ENCODE data around the gene SLC9A9. TPM values are rescaled to one million over a fixed set of nuclear protein-coding genes. Genes with fewer than 3 reads are reported as not detected.

Gene SLC9A9
- total and polyA plus RNA-seq, 12 donors, result 1.3 to 8.4 (median 3.0) TPM

DNA sequence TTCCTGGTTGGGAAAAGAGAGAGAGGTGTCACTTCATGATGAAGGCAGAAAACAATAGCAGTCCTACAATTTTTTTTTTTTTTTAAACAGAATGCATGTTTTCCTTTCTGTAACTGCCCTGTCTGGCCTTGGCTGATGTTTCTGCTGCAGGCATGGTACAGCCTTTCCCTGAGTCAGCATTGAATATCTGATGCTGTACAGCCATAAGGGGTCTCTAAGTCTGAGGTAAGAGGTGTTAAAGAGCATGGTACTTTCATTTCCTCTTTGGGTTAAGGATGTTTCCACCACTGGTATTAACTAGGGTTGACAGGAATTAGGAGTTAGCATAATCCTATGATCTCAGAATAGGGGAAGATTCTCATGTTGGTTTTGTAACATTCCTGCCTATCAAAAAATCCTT, 581.3 kb downstream of the SLC9A9 start:
- intact Hi-C loops (cut with DNase I), result no loop called here

DNA sequence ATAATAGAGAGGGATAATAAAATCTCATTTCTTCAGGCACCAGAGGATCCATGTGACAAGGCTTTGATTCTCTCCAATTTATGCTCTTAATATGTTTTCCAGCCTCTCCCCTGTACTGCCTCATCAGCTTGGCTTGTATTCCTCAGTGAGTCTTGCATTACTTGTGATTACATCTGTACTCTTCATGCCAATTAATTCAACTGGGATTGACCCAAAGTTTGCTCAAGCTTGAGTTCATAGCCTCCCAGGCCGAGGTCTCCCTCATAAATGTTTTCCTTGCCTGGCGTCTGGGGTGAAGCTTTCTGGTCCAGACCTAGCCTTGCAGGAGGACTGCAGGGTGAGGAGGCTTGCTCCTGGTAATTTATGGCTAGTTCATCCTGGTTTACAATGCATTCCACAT, 581.8 kb downstream of the SLC9A9 start:
- H3K4me3 ChIP-seq, result no peak overlapping the region
- peaks cover 0 to 13% (median 0%) of the 10 kb centered on the region in 9 donors for H3K36me3 ChIP-seq
- WGBS, 2 donors, result 59 to 68% methylated on average over 2 of the region's 2 CpGs
- ATAC-seq (peak in 2 of 8 donors; percentile 60 to 80), DNase-seq (no peak)
- no peaks in the 10 kb centered on the region for H3K4me1 ChIP-seq
- H3K27ac ChIP-seq, result no peak overlapping the region
- no peaks in the 10 kb centered on the region for H3K27me3 ChIP-seq
- intact Hi-C loops (cut with DNase I), result no loop called here
- H3K9me3 ChIP-seq, result no peaks in the 10 kb centered on the region
- TF ChIP-seq, protein P1, sequence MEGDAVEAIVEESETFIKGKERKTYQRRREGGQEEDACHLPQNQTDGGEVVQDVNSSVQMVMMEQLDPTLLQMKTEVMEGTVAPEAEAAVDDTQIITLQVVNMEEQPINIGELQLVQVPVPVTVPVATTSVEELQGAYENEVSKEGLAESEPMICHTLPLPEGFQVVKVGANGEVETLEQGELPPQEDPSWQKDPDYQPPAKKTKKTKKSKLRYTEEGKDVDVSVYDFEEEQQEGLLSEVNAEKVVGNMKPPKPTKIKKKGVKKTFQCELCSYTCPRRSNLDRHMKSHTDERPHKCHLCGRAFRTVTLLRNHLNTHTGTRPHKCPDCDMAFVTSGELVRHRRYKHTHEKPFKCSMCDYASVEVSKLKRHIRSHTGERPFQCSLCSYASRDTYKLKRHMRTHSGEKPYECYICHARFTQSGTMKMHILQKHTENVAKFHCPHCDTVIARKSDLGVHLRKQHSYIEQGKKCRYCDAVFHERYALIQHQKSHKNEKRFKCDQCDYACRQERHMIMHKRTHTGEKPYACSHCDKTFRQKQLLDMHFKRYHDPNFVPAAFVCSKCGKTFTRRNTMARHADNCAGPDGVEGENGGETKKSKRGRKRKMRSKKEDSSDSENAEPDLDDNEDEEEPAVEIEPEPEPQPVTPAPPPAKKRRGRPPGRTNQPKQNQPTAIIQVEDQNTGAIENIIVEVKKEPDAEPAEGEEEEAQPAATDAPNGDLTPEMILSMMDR (IDR thresholded peaks at IDR 0.05), result no peak

More for the DNA sequence above, 581.3 kb downstream of the SLC9A9 start:
- no peaks in the 10 kb centered on the region for H3K9me3 ChIP-seq
- peaks cover 0 to 13% (median 0%) of the 10 kb centered on the region in 9 donors for H3K36me3 ChIP-seq
- no peaks in the 10 kb centered on the region for H3K27me3 ChIP-seq
- TF ChIP-seq, protein P1 (IDR thresholded peaks at IDR 0.05), result no peak
- ATAC-seq (no peak), DNase-seq (no peak)
- H3K4me1 ChIP-seq, result no peaks in the 10 kb centered on the region
- H3K4me3 ChIP-seq, result no peak overlapping the region
- no peak overlapping the region for H3K27ac ChIP-seq

DNA sequence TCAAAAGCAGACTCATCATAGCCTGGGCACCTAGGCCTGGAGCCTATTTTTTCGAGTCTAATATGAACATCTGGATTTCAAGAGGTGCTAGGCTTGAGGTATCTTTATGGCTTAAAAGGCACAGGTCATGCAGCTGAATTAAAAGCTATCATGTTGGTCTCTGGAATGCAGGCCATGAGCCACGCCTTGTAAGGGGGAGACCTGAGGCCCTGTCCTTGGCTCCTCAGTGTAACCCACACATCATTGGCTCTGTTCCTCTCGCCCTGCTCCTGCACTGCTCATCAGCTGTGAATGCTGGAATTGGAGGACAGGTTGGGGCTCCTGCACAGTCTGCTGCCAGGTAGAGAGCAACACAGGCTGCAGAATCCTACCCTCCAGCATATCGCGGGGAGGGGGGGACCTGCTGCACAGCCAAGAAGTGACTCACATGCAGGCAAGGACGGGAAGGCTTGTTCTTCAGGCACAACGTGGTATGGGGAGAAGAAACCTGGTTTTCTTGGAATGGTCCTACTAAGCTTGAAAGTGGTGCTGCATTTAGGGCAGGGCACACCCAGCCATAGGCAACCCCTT, 582.7 kb downstream of the SLC9A9 start:
- Histone ChIP-seq H3K9me3 (no peaks in the 10 kb centered on the region), H3K4me1 (no peaks in the 10 kb centered on the region), H3K36me3 (peaks cover 0 to 13% (median 0%) of the 10 kb centered on the region in 9 donors), H3K27ac (no peak overlapping the region), H3K4me3 (no peak overlapping the region), H3K27me3 (no peaks in the 10 kb centered on the region)
- no peak for ATAC-seq
- WGBS, 2 donors, result 92 to 97% methylated on average over 7 of the region's 7 CpGs
- DNase-seq, result no peak
- intact Hi-C loops (cut with DNase I), result no loop called here
- TF ChIP-seq, protein P1 (IDR thresholded peaks at IDR 0.05), result no peak

DNA sequence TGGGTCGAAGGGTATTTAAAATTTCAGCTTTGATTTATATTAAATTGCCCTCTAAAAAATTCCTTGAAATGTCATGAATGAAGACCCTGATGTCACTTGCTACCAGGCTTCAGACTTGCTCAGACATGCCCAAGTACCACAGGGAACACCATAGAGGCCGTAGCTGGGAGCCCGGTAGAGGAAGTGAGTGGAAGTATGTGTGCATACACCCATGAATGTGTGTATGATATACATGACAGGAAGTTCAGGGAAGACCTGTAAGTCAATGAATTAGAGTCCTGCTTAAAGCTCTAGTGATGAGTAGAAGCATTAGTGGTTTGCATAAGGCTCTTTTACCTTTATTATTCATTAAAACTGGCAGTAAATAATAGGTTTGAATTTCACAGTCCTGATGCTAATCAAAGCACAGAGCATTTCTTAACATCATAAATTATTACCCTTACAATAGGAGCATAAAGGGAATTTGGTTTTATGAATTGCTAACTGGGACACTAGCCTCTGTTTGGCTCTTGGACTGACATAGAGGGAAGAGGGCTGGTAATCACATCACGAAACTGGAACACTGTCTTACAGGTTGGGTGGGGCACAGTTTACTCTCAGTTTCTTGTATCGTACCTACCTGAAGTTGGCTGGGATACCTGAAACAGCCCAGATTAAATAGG, 584.3 kb downstream of the SLC9A9 start:
- no peak for ATAC-seq
- Histone ChIP-seq H3K36me3 (peaks cover 0 to 13% (median 0%) of the 10 kb centered on the region in 9 donors), H3K4me3 (no peak overlapping the region), H3K4me1 (no peaks in the 10 kb centered on the region), H3K27ac (no peak overlapping the region), H3K27me3 (no peaks in the 10 kb centered on the region), H3K9me3 (no peaks in the 10 kb centered on the region)
- TF ChIP-seq, protein P1 (IDR thresholded peaks at IDR 0.05), result no peak
- intact Hi-C loops (cut with DNase I), result no loop called here
- 75 to 76% methylated on average over 5 of the region's 5 CpGs for WGBS, 2 donors
- DNase-seq, result no peak

Data from heart right ventricle (tissue), 16 donors.